Gastrocnemius medialis (tissue), 4 donors: ENCODE data around the gene GNG11. TPM values are rescaled to one million over a fixed set of nuclear protein-coding genes. Genes with fewer than 3 reads are reported as not detected.

ENCODE experiments used
- ATAC-seq, 2 donors: fragments of 150-250 bp; one replicate each; pipeline ENCODE4 v1.9.1; 2016
- DNase-seq, 2 donors: peaks; one replicate each; pipeline ENCODE4 v3.0.0-alpha.2; 2019
- H3K27ac ChIP-seq, 4 donors: fragments of 200-600 bp; sonication (generic); 1 replicate in 1 of 4; 2 replicates in 3 of 4; pipeline ENCODE4 v1.5.1; 2016 to 2018; ENCODE audit warnings: mild to moderate bottlenecking in 2 of 4, moderate library complexity in 1 of 4
- H3K27me3 ChIP-seq, 3 donors: fragments of 200-600 bp; sonication (generic) in 2 of 3; 1 replicate in 1 of 3; 2 replicates in 2 of 3; pipeline versions ENCODE4 v1.5.1 to v1.6.0; 2016 to 2019; ENCODE audit warnings: mild to moderate bottlenecking in 1 of 3, moderate library complexity in 1 of 3
- H3K36me3 ChIP-seq, 2 donors: fragments of 200-600 bp; sonication (generic) in 1 of 2; one replicate each; pipeline ENCODE4 v1.5.1; 2017 to 2018
- H3K4me1 ChIP-seq, 2 donors: fragments of 200-600 bp; sonication (generic) in 1 of 2; one replicate each; pipeline ENCODE4 v1.5.1; 2016 to 2017; ENCODE audit warnings: mild to moderate bottlenecking in 2 of 2
- H3K4me3 ChIP-seq, 4 donors: fragments of 200-600 bp; sonication (generic) in 3 of 4; 1 replicate in 1 of 4; 2 replicates in 3 of 4; pipeline ENCODE4 v1.5.1; 2016 to 2019; ENCODE audit warnings: mild to moderate bottlenecking in 2 of 4
- H3K9me3 ChIP-seq, 3 donors: fragments of 200-600 bp; sonication (generic) in 2 of 3; 1 replicate in 1 of 3; 2 replicates in 2 of 3; pipeline ENCODE4 v1.5.1; 2016 to 2019
- CTCF ChIP-seq, 5 experiments: fragments of 450-650 bp in 3 of 5; fragments of 200-600 bp in 2 of 5; sonication (generic) in 2 of 5; IDR thresholded peaks in 4 of 5; conservative IDR thresholded peaks in 1 of 5; 1 replicate in 4 of 5; 2 replicates in 1 of 5; pipeline ENCODE4 v1.5.1; 2016 to 2019; ENCODE audit warnings: antibody characterized with exemption in 5 of 5, mild to moderate bottlenecking in 3 of 5, moderate library complexity in 3 of 5
- POLR2A ChIP-seq, 2 donors: fragments of 450-650 bp; IDR thresholded peaks; one replicate each; pipeline ENCODE4 v1.6.1; 2017; ENCODE audit warnings: antibody characterized with exemption in 2 of 2, mild to moderate bottlenecking in 2 of 2, moderate library complexity in 2 of 2
- in situ Hi-C, 4 donors: fragments of 200-750 bp; cut with MboI; loops; one replicate each; pipeline versions ENCODE4 v1.15.0 to v1.8.0; 2017; ENCODE audit warnings: low sequenced_read_pairs in 4 of 4
- intact Hi-C: fragments of 100-400 bp; cut with DNase I; formaldehyde crosslinking; loops from one replicate; pipeline ENCODE4 v1.15.1; 2023; ENCODE audit warnings: low total_unique reads
- total RNA-seq, 4 donors: library from RNA; depleted of rRNA; stranded (reverse); fragments of >200 nt; gene quantifications; one replicate each; pipeline versions ENCODE4 v1.1.0 to v1.2.3, GENCODE V29; 2016

The GNG11 gene
- total RNA-seq, 4 donors from 2014 or later, result 4.6 to 11.4 (median 6.9) TPM

GRCh38 chr7:93960986-93961385, 39.5 kb downstream of the GNG11 start:
- H3K27ac ChIP-seq, result no peak overlapping the region
- H3K36me3 ChIP-seq, result no peaks in the 10 kb centered on the region
- in situ Hi-C loops (no loop called here), intact Hi-C loops (no loop called here)
- H3K27me3 ChIP-seq, result no peaks in the 10 kb centered on the region
- no peaks in the 10 kb centered on the region for H3K9me3 ChIP-seq
- DNase-seq, result no peak
- H3K4me3 ChIP-seq, result no peak overlapping the region
- no peak for TF ChIP-seq POLR2A (IDR thresholded peaks at IDR 0.05)
- no peak for TF ChIP-seq CTCF (IDR thresholded peaks at IDR 0.05 in 4 of 5, conservative IDR thresholded peaks at IDR 0.05 in 1 of 5)
- no peak for ATAC-seq
- H3K4me1 ChIP-seq, result no peaks in the 10 kb centered on the region

DNA sequence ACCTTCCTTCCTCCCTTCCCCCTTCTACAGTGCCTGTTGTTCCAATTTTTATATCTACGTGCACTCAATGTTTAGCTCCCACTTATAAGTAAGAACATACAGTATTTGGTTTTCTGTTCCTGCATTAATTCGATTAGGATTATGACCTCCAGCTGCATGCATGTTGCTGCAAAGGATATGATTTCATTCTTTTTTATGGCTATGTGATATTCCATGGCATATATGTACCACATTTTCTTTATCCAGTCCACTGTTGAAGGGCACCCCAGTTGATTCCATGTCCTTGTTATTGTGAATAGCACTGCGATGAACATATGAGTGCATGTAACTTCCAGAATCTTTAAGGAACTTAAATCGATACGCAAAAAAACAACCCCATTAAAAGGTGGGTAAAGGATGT, 42.7 kb downstream of the GNG11 start:
- Histone ChIP-seq H3K36me3 (no peaks in the 10 kb centered on the region), H3K27me3 (no peaks in the 10 kb centered on the region), H3K9me3 (no peaks in the 10 kb centered on the region), H3K4me3 (no peak overlapping the region), H3K27ac (no peak overlapping the region), H3K4me1 (no peaks in the 10 kb centered on the region)
- TF ChIP-seq POLR2A (IDR thresholded peaks at IDR 0.05), result no peak
- TF ChIP-seq CTCF (IDR thresholded peaks at IDR 0.05 in 4 of 5, conservative IDR thresholded peaks at IDR 0.05 in 1 of 5), result no peak
- in situ Hi-C loops (no loop called here), intact Hi-C loops (no loop called here)
- ATAC-seq (no peak), DNase-seq (no peak)

DNA sequence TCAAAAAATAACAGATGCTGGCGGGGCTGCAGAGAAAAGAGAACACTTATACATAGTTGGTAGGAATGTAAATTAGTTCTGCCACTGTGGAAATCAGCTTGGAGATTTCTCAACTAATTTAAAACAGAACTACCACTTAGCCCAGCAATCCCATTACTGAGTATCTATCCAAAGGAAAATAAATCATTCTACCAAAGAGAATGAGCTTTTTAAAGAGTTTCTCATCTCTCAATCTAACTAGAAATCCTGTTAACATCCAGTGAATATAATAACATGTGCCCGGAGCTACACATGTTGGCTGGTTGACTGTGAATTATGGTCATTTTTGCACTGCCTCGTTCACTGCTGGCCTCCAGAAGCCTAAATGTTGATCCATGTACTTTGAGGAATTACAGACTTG, 43.3 kb downstream of the GNG11 start:
- ATAC-seq (no peak), DNase-seq (no peak)
- H3K4me1 ChIP-seq, result no peaks in the 10 kb centered on the region
- H3K36me3 ChIP-seq, result no peaks in the 10 kb centered on the region
- TF ChIP-seq POLR2A (IDR thresholded peaks at IDR 0.05) (no peak), CTCF (IDR thresholded peaks at IDR 0.05 in 4 of 5, conservative IDR thresholded peaks at IDR 0.05 in 1 of 5) (no peak)
- H3K4me3 ChIP-seq, result no peak overlapping the region
- H3K9me3 ChIP-seq, result no peaks in the 10 kb centered on the region
- no peak overlapping the region for H3K27ac ChIP-seq
- in situ Hi-C loops (no loop called here), intact Hi-C loops (no loop called here)
- no peaks in the 10 kb centered on the region for H3K27me3 ChIP-seq

DNA sequence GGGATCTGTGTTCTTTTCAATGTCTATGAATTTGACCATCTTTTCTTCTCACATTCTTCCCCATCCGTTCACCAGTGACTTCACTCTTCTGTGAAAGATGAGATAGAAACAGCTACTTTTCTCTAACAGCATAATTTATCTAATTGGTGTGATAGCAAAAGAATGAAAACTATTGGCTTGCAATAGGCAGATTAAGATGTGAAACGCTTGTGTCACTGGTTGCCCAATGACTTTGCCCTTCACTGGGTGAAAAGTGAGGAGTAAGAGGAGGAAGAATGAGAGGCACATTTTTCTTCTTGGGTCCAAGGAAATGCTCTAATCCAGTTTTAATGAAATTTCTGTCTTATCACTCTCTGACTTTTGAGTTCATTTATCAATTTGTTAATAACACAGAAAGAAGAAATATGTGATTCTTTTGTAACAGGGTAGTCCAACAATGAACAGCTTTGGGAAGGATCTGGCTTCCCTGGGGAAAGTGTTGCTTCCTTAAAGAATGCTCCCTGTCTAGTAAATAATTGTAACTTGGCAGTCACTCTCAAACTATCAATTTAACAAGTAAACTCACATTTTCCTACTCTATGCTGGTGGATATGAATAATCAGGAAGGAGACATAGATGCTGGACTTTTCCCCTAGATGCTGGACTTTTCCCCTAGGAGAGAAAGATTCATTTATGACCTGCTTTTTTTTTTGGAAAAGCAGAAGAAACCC, 47.5 kb downstream of the GNG11 start:
- Histone ChIP-seq H3K4me1 (no peaks in the 10 kb centered on the region), H3K9me3 (no peaks in the 10 kb centered on the region), H3K27me3 (no peaks in the 10 kb centered on the region), H3K27ac (no peak overlapping the region), H3K4me3 (no peak overlapping the region), H3K36me3 (no peaks in the 10 kb centered on the region)
- in situ Hi-C loops, result no loop called here
- intact Hi-C loops, result no loop called here
- ATAC-seq (no peak), DNase-seq (no peak)
- TF ChIP-seq CTCF (IDR thresholded peaks at IDR 0.05 in 4 of 5, conservative IDR thresholded peaks at IDR 0.05 in 1 of 5), result no peak
- TF ChIP-seq POLR2A (IDR thresholded peaks at IDR 0.05), result no peak
